HepG2 (cell line): ENCODE results near the gene IL21R. TPM values are rescaled to one million over a fixed set of nuclear protein-coding genes. Genes with fewer than 3 reads are reported as not detected.

ENCODE experiments used
- ELF3 ChIP-seq: IDR thresholded peaks from 2 replicates; pipeline ENCODE4 v1.6.1; 2016; ENCODE audit warnings: missing genetic modification reagents, missing compliant biosample characterization
- FOXJ3 ChIP-seq: sonication (generic); formaldehyde crosslinking; IDR thresholded peaks from 2 replicates; pipeline ENCODE4 v1.4.0; 2020; ENCODE audit warnings: missing genetic modification reagents, mild to moderate bottlenecking, borderline replicate concordance
- HES4 ChIP-seq: sonication (generic); formaldehyde crosslinking; IDR thresholded peaks from 2 replicates; pipeline ENCODE4 v1.9.0; 2021; ENCODE audit warnings: mild to moderate bottlenecking, missing genetic modification reagents, borderline replicate concordance
- JUNB ChIP-seq: sonication (generic); formaldehyde crosslinking; IDR thresholded peaks from 2 replicates; pipeline ENCODE4 v1.8.0; 2022; ENCODE audit warnings: missing genetic modification reagents, mild to moderate bottlenecking, borderline replicate concordance
- KLF12 ChIP-seq: sonication (generic); formaldehyde crosslinking; IDR thresholded peaks from 2 replicates; pipeline ENCODE4 v1.4.0; 2020; ENCODE audit warnings: missing genetic modification reagents, borderline replicate concordance
- NCOA2 ChIP-seq: sonication (generic); formaldehyde crosslinking; IDR thresholded peaks from 2 replicates; pipeline ENCODE4 v1.8.0; 2022; ENCODE audit warnings: inconsistent platforms
- RARA ChIP-seq: IDR thresholded peaks from 2 replicates; pipeline ENCODE4 v1.6.1; 2016; ENCODE audit warnings: missing genetic modification reagents, missing compliant biosample characterization
- RERE ChIP-seq: IDR thresholded peaks from 2 replicates; pipeline ENCODE4 v1.6.1; 2016; ENCODE audit warnings: low read depth, missing genetic modification reagents, missing compliant biosample characterization
- RFXAP ChIP-seq: sonication (generic); formaldehyde crosslinking; IDR thresholded peaks from 2 replicates; pipeline ENCODE4 v1.4.0; 2020; ENCODE audit warnings: missing genetic modification reagents, borderline replicate concordance
- RNF2 ChIP-seq: fragments of 450-650 bp; conservative IDR thresholded peaks from 2 replicates; pipeline ENCODE4 v1.6.1; 2016; ENCODE audit warnings: low read depth
- TARDBP ChIP-seq: sonication (generic); formaldehyde crosslinking; IDR thresholded peaks from 2 replicates; pipeline ENCODE4 v1.8.0; 2022; ENCODE audit warnings: mild to moderate bottlenecking, missing genetic modification reagents
- U2AF1 ChIP-seq: fragments of 200-400 bp; formaldehyde crosslinking; optimal IDR thresholded peaks from 2 replicates; pipeline ENCODE3; 2017; ENCODE audit warnings: mild to moderate bottlenecking, low read depth, low read length
- XRCC5 ChIP-seq: fragments of 200-400 bp; formaldehyde crosslinking; optimal IDR thresholded peaks from 2 replicates; pipeline ENCODE3; 2017; ENCODE audit warnings: mild to moderate bottlenecking, low read length
- ZBTB20 ChIP-seq: sonication (generic); formaldehyde crosslinking; IDR thresholded peaks from 2 replicates; pipeline ENCODE4 v1.8.1; 2023; ENCODE audit warnings: missing genetic modification reagents, low read depth, mild to moderate bottlenecking, borderline replicate concordance
- ZBTB7B ChIP-seq: sonication (generic); formaldehyde crosslinking; IDR thresholded peaks from 2 replicates; pipeline ENCODE4 v1.4.0; 2020; ENCODE audit warnings: missing genetic modification reagents
- ZNF136 ChIP-seq: sonication (generic); formaldehyde crosslinking; IDR thresholded peaks from 2 replicates; pipeline ENCODE4 v1.8.1; 2022; ENCODE audit warnings: low read depth, mild to moderate bottlenecking, moderate library complexity, missing genetic modification reagents
- ZNF333 ChIP-seq: sonication (generic); formaldehyde crosslinking; IDR thresholded peaks from 2 replicates; pipeline ENCODE4 v1.4.0; 2020; ENCODE audit warnings: mild to moderate bottlenecking, missing genetic modification reagents, borderline replicate concordance
- ZNF512 ChIP-seq: sonication (generic); formaldehyde crosslinking; IDR thresholded peaks from 2 replicates; pipeline ENCODE4 v1.4.0; 2020; ENCODE audit warnings: mild to moderate bottlenecking, missing genetic modification reagents
- ZNF766 ChIP-seq: sonication (generic); formaldehyde crosslinking; IDR thresholded peaks from 2 replicates; pipeline ENCODE4 v1.5.0; 2020; ENCODE audit warnings: missing genetic modification reagents, borderline replicate concordance
- polyA plus RNA-seq, 8 experiments: library from polyadenylated mRNA; depleted of rRNA in 3 of 8; stranded (reverse) in 7 of 8; unstranded in 1 of 8; fragments of >200 nt; fragmentation: Illumina TruSeq in 4 of 8; extraction: Trizol in 4 of 8; gene quantifications; 2 replicates each; pipeline versions ENCODE4 v1.2.1 to v1.2.3, GENCODE V29; 2011 to 2016; ENCODE audit warnings: low read depth in 4 of 8, missing spikeins in 1 of 8, mixed read lengths in 1 of 8; ENCODE audit not compliant: insufficient read depth in 1 of 8
- total RNA-seq, 5 experiments: library from RNA; depleted of rRNA; stranded (reverse); fragments of >200 nt; fragmentation: Illumina TruSeq; extraction: Trizol; gene quantifications; 2 replicates each; pipeline ENCODE4 v1.2.3, GENCODE V29; 2016; ENCODE audit warnings: low read depth in 1 of 5
- TF ChIP-seq, protein P1 (sequence below): conservative IDR thresholded peaks from 2 replicates; pipeline ENCODE4 v1.6.1; 2018; ENCODE audit warnings: missing genetic modification reagents

IL21R gene
- total and polyA plus RNA-seq, 2 of the 13 experiments (the other 11 are each of a cell fraction or from before 2014, with no cell fraction given): 0.49 to 0.64 TPM

DNA sequence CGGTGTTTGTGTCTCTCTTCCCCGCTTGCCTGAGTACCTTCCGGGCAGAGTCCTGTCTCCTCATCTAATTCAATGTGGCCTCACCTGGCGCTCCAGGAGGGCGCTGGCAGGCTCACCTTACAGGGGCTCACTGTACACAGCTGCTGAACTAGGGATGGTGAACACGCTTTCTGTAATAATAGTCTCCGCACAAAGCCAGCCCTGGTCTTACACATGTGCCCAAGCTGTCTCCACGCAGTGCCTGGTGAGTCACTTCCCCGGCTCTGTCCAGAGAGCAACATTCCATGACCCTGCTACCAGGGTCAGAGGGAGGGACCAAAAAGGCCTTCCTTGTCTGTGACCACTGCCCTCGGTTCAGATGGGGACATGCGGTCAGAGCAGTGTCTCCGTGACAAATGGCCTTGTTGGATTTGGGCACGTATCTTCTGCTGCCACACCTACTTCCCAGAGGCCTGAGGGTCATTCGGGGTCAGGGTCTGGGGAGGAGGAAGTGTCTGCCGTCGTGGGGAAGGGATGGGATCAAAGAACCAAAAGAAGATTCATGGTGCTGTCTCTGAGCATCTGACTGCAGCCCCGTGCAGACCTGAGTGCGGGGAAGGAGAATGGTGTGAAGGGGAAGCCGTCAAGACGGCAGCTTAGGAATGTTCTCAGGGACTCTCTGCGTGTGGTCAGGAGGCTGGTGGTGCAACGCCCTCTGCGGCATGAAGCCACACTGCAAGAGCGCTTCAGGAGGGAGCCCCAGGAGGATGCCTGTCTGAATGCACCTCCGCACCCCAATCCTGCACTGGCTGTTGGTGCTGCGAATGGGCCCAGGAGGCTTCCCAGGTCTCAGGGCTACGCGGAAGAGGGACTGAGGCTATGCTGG, 68.8 kb downstream of the IL21R start (continued):
- TF ChIP-seq RERE (CRISPR knock-in tag) (no peak), KLF12 (CRISPR knock-in tag) (no peak), ELF3 (peak; percentile 97), RFXAP (CRISPR knock-in tag) (no peak), ZNF136 (CRISPR knock-in tag) (no peak), U2AF1 (peak; percentile 42), ZBTB20 (CRISPR knock-in tag) (peak; percentile 46; the same call in 1 of the 2 replicates), XRCC5 (peak; percentile 55), RNF2 (peak; percentile 78; the same call in 1 of the 2 replicates), ZNF512 (CRISPR knock-in tag) (no peak), RARA (CRISPR knock-in tag) (peak; percentile 99), ZNF766 (CRISPR knock-in tag) (no peak), ZNF333 (CRISPR knock-in tag) (0 out of 2 replicates have a peak, but pooled peaks have one; percentile 81), FOXJ3 (no peak), ZBTB7B (CRISPR knock-in tag) (0 out of 2 replicates have a peak, but pooled peaks have one; percentile 30), NCOA2 (CRISPR knock-in tag) (peak; percentile 66), JUNB (CRISPR knock-in tag) (peak; percentile 80; the same call in 1 of the 2 replicates), TARDBP (CRISPR knock-in tag) (peak; percentile 58; the same call in 1 of the 2 replicates), HES4 (CRISPR knock-in tag) (no peak)
- TF ChIP-seq, protein P1, sequence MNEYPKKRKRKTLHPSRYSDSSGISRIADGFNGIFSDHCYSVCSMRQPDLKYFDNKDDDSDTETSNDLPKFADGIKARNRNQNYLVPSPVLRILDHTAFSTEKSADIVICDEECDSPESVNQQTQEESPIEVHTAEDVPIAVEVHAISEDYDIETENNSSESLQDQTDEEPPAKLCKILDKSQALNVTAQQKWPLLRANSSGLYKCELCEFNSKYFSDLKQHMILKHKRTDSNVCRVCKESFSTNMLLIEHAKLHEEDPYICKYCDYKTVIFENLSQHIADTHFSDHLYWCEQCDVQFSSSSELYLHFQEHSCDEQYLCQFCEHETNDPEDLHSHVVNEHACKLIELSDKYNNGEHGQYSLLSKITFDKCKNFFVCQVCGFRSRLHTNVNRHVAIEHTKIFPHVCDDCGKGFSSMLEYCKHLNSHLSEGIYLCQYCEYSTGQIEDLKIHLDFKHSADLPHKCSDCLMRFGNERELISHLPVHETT (CRISPR knock-in tag): 0 out of 2 replicates have a peak, but pooled peaks have one; percentile 49
